Transverse colon (tissue), 4 donors: ENCODE data around the gene TUG1. TPM values are rescaled to one million over a fixed set of nuclear protein-coding genes. Genes with fewer than 3 reads are reported as not detected.

Source experiments
- DNase-seq: peaks from one replicate; pipeline ENCODE4 v3.0.0-alpha.2; 2019
- H3K27ac ChIP-seq, 4 donors: fragments of 200-600 bp; sonication (generic); 2 replicates each; pipeline ENCODE4 v1.5.1; 2016 to 2018; ENCODE audit warnings: inconsistent platforms in 4 of 4
- H3K27me3 ChIP-seq: fragments of 200-600 bp; sonication (generic); 2 replicates; pipeline ENCODE4 v1.5.1; 2017; ENCODE audit warnings: inconsistent platforms
- H3K36me3 ChIP-seq, 4 donors: fragments of 200-600 bp; sonication (generic); 2 replicates each; pipeline ENCODE4 v1.5.1; 2017 to 2019; ENCODE audit warnings: inconsistent platforms in 4 of 4
- H3K4me1 ChIP-seq, 4 donors: fragments of 200-600 bp; sonication (generic); 2 replicates each; pipeline ENCODE4 v1.5.1; 2017 to 2020; ENCODE audit warnings: inconsistent platforms in 4 of 4
- H3K4me3 ChIP-seq, 4 donors: fragments of 200-600 bp; sonication (generic); 1 replicate in 1 of 4; 2 replicates in 3 of 4; pipeline versions ENCODE4 v1.5.1 to v1.6.1; 2017 to 2019; ENCODE audit warnings: inconsistent platforms in 4 of 4
- H3K9me3 ChIP-seq, 2 donors: fragments of 200-600 bp; sonication (generic); 2 replicates each; pipeline ENCODE4 v1.5.1; 2017 to 2019; ENCODE audit warnings: inconsistent platforms in 2 of 2
- EP300 ChIP-seq: sonication (generic); formaldehyde crosslinking; IDR thresholded peaks from one replicate; pipeline ENCODE4 v1.6.1; 2017; ENCODE audit warnings: antibody characterized with exemption, low read depth
- POLR2A ChIP-seq: fragments of 450-650 bp; IDR thresholded peaks from one replicate; pipeline ENCODE4 v1.6.1; 2016; ENCODE audit warnings: antibody characterized with exemption, mild to moderate bottlenecking, moderate library complexity
- POLR2AphosphoS5 ChIP-seq, 3 donors: sonication (generic); formaldehyde crosslinking; IDR thresholded peaks; one replicate each; pipeline ENCODE4 v1.6.1; 2016; ENCODE audit warnings: antibody characterized with exemption in 3 of 3
- WGBS, 2 donors: methylation state at CpG; one replicate each; pipeline ENCODE4 v1.1.5; 2018; ENCODE audit warnings: low coverage in 1 of 2; 5-methylcytosine and 5-hydroxymethylcytosine counted together
- in situ Hi-C, 4 donors: fragments of 200-750 bp; cut with MboI; loops; one replicate each; pipeline versions ENCODE4 v1.15.0 to v1.15.1; 2017; ENCODE audit warnings: low sequenced_read_pairs in 3 of 4, low pct_ligation_motif_present in 1 of 4, low pct_unique_long_range_greater_than_20kb in 1 of 4
- intact Hi-C: fragments of 100-400 bp; cut with DNase I; formaldehyde crosslinking; loops from one replicate; pipeline ENCODE4 v1.15.1; 2023; ENCODE audit warnings: low total_unique reads
- total RNA-seq, 4 donors: library from RNA; depleted of rRNA; stranded (reverse); fragments of >200 nt; gene quantifications; one replicate each; pipeline ENCODE4 v1.1.0, GENCODE V29; 2016
- TF ChIP-seq, protein P1 (sequence below), 5 experiments: fragments of 200-600 bp in 3 of 5; fragments of 450-650 bp in 2 of 5; sonication (generic) in 3 of 5; IDR thresholded peaks; 1 replicate in 2 of 5; 2 replicates in 3 of 5; pipeline ENCODE4 v1.5.1; 2016 to 2017; ENCODE audit warnings: antibody characterized with exemption in 5 of 5, inconsistent platforms in 3 of 5, mild to moderate bottlenecking in 2 of 5, moderate library complexity in 1 of 5

The TUG1 gene
- total RNA-seq, 4 donors from 2014 or later: 77.7 to 294 (median 112) TPM

DNA sequence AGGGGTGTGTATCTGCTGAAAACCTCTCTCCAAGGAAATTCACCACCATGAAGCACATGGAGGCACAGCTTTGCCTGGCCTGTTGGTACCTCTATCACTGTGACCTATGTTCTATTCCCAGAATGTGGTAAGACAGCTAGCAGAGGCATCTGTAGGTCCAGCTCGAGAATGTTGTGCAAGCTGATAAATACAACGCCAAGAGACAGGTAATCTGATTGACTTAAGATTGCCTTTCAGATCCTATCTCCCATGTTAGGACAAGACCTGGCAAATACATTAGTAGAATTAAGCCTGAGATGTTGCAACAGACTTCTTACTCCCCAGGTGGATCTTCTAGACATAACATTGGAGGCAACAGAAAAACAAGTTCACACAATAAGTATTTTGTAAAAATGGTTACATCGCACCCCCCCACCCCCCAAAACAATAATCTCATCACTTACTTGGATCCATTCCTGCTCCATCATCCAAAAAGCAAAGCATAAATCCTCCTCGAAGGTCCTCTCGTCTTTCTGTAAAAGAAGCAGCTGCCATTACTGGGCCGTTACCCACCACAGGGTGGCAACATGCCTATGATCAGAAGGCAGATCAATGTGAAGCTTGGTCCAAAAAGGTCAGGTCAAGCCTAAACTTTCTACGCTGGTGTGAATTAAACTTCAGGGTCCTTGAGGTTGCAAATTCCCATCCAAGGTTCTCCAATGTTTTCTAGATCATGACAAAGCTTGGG is 19.0 kb upstream of the TUG1 start:
- WGBS, 2 donors: 90 to 100% methylated on average over 1 to 7 of the region's 7 CpGs
- H3K4me1 ChIP-seq: peaks cover 0 to 16% (median 8%) of the 10 kb centered on the region in 4 donors
- no peak overlapping the region for H3K27ac ChIP-seq
- intact Hi-C loops: loop anchor here (2.0 to 5.0 kb wide), 2 partner anchors 135 to 202 kb away; no protein-coding TSS in a partner anchor
- no peak overlapping the region for H3K4me3 ChIP-seq
- in situ Hi-C loops: loop anchor here in 3 of 4 donors (10.0 kb wide), 1 partner anchor 135 kb away; the partner anchor contains the start of gene SMTN (in 3 of the 3)
- no peak for DNase-seq
- H3K27me3 ChIP-seq: no peaks in the 10 kb centered on the region
- H3K36me3 ChIP-seq: peaks cover 0 to 18% (median 5%) of the 10 kb centered on the region in 4 donors
- H3K9me3 ChIP-seq: no peaks in the 10 kb centered on the region
- no peak for TF ChIP-seq POLR2A
- TF ChIP-seq, protein P1, sequence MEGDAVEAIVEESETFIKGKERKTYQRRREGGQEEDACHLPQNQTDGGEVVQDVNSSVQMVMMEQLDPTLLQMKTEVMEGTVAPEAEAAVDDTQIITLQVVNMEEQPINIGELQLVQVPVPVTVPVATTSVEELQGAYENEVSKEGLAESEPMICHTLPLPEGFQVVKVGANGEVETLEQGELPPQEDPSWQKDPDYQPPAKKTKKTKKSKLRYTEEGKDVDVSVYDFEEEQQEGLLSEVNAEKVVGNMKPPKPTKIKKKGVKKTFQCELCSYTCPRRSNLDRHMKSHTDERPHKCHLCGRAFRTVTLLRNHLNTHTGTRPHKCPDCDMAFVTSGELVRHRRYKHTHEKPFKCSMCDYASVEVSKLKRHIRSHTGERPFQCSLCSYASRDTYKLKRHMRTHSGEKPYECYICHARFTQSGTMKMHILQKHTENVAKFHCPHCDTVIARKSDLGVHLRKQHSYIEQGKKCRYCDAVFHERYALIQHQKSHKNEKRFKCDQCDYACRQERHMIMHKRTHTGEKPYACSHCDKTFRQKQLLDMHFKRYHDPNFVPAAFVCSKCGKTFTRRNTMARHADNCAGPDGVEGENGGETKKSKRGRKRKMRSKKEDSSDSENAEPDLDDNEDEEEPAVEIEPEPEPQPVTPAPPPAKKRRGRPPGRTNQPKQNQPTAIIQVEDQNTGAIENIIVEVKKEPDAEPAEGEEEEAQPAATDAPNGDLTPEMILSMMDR (IDR thresholded peaks at IDR 0.05): no peak
- TF ChIP-seq EP300: no peak
- no peak for TF ChIP-seq POLR2AphosphoS5 (IDR thresholded peaks at IDR 0.05)

DNA sequence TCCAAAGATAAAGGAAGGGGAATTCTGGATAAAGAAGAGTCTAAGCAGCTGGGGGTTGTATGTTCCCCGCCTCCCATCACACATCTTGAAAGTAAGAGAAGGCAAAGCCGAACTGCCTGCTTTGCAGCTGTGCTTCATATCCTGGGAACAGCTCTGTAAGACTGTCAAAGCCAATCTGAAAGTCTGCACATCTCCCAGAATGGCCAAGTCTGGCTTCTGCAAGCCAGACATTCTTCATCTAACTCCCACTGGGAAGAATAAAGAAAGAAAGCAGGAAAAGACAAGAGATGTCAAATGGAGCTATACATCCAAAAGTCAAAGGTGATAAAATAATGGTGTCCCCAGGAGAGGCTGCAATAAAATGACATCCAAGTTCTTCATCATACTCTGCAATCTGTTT is 15.9 kb upstream of the TUG1 start:
- H3K36me3 ChIP-seq: peaks cover 0 to 5% (median 0%) of the 10 kb centered on the region in 4 donors
- WGBS, 2 donors: 83 to 91% methylated on average over 1 to 2 of the region's 2 CpGs
- in situ Hi-C loops: no loop called here
- no peak overlapping the region for H3K4me3 ChIP-seq
- H3K27ac ChIP-seq: no peak overlapping the region
- no peaks in the 10 kb centered on the region for H3K27me3 ChIP-seq
- TF ChIP-seq POLR2AphosphoS5 (IDR thresholded peaks at IDR 0.05): no peak
- TF ChIP-seq, protein P1 (IDR thresholded peaks at IDR 0.05): no peak
- no peak for TF ChIP-seq EP300
- TF ChIP-seq POLR2A: no peak
- H3K4me1 ChIP-seq: peaks cover 0 to 4% (median 2%) of the 10 kb centered on the region in 4 donors
- no peak for DNase-seq
- intact Hi-C loops: no loop called here
- H3K9me3 ChIP-seq: no peaks in the 10 kb centered on the region

- in situ Hi-C loops: no loop called here
- TF ChIP-seq, protein P1 (IDR thresholded peaks at IDR 0.05): no peak
- TF ChIP-seq POLR2A: no peak
- TF ChIP-seq POLR2AphosphoS5 (IDR thresholded peaks at IDR 0.05): no peak
- no peak for TF ChIP-seq EP300
Measured at GRCh38 chr22:30955153-30955552, 13.9 kb upstream of the TUG1 start.

GRCh38 chr22:30964858-30965257 is 4.2 kb upstream of the TUG1 start:
- no peak for TF ChIP-seq POLR2AphosphoS5 (IDR thresholded peaks at IDR 0.05)
- TF ChIP-seq, protein P1 (IDR thresholded peaks at IDR 0.05): no peak
- no peak for TF ChIP-seq EP300
- Histone ChIP-seq H3K27me3 (no peaks in the 10 kb centered on the region), H3K36me3 (no peaks in the 10 kb centered on the region), H3K4me1 (peaks cover 0 to 27% (median 9%) of the 10 kb centered on the region in 4 donors), H3K4me3 (no peak overlapping the region), H3K9me3 (no peaks in the 10 kb centered on the region), H3K27ac (no peak overlapping the region)
- DNase-seq: no peak
- in situ Hi-C loops (loop anchor here in 1 of 4 donors (5.0 kb wide), 1 partner anchor 117 kb away; the partner anchor contains the start of gene SMTN), intact Hi-C loops (no loop called here)
- 83 to 91% methylated on average over 4 of the region's 4 CpGs for WGBS, 2 donors

More at GRCh38 chr22:30955153-30955552, 13.9 kb upstream of the TUG1 start:
- no peak for DNase-seq
- Histone ChIP-seq H3K9me3 (no peaks in the 10 kb centered on the region), H3K27me3 (no peaks in the 10 kb centered on the region), H3K36me3 (peaks cover 0 to 3% (median 0%) of the 10 kb centered on the region in 4 donors), H3K27ac (no peak overlapping the region), H3K4me3 (no peak overlapping the region), H3K4me1 (no peaks in the 10 kb centered on the region)
- intact Hi-C loops: no loop called here
- WGBS, 2 donors: 100% methylated on average over 4 of the region's 4 CpGs; no CpG with 5 or more reads in 1 of the 2 donors
